Bronchial epithelial cell (primary cell): Measurements from ENCODE around the gene LSAMP. TPM values are rescaled to one million over a fixed set of nuclear protein-coding genes. Genes with fewer than 3 reads are reported as not detected.

Experiments used
- DNase-seq: peaks from one replicate; pipeline ENCODE4 v3.0.0-alpha.2; 2010; ENCODE audit warnings: low read depth
- FAIRE-seq: peaks from 2 replicates; lab custom pipeline; 2011; peaks lifted over from hg19 to GRCh38; lab: Jason Lieb, UNC
- H3K27me3 ChIP-seq: 2 replicates; pipeline ENCODE4 v1.5.1; 2011; ENCODE audit warnings: low read length; ENCODE audit not compliant: control insufficient read depth, insufficient read depth
- H3K36me3 ChIP-seq: 2 replicates; pipeline ENCODE4 v1.5.1; 2011; ENCODE audit warnings: low read length; ENCODE audit not compliant: control insufficient read depth, insufficient read depth
- H3K4me3 ChIP-seq: 2 replicates; pipeline ENCODE4 v1.5.1; 2011; ENCODE audit warnings: mild to moderate bottlenecking, low read depth, low read length, control low read depth
- CTCF ChIP-seq: IDR thresholded peaks from 2 replicates; pipeline ENCODE4 v1.5.1; 2011; ENCODE audit warnings: mild to moderate bottlenecking, moderate library complexity, low read length, control low read depth, inconsistent platforms; ENCODE audit not compliant: insufficient read depth, severe bottlenecking
- total RNA-seq: library from RNA; depleted of rRNA; stranded (reverse); fragments of >200 nt; gene quantifications from 2 replicates; pipeline ENCODE4 v1.2.1, GENCODE V29; 2014

LSAMP gene
- total RNA-seq, 1 donor from 2014 or later = 0.26 TPM

DNA sequence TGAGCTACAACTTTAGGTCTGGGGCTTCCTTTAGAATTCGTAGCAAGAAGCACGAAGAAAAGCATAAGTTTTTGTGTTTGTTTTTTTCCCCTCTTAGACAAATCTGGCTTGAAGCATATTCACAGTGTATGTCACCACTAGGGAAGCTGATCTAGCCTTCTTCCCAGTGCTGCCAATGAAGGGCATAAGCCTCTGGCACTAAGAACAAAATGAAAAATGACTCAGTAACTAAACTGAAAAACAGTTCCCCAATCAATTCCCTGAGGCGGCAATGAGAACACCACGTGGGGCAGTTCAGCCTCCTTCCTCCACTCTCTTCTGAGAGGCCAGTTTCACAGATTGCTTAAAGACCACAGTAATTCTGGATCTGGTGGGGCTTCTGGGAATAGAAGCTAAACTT lies 483.9 kb downstream of the LSAMP start:
- no peaks in the 10 kb centered on the region for H3K36me3 ChIP-seq
- DNase-seq = peak; percentile 15
- TF ChIP-seq CTCF = no peak
- no peaks in the 10 kb centered on the region for H3K27me3 ChIP-seq
- no peak overlapping the region for H3K4me3 ChIP-seq
- FAIRE-seq = no peak

- H3K27me3 ChIP-seq = no peaks in the 10 kb centered on the region
- FAIRE-seq (no peak), DNase-seq (no peak)
- H3K4me3 ChIP-seq = no peak overlapping the region
- TF ChIP-seq CTCF = no peak
- no peaks in the 10 kb centered on the region for H3K36me3 ChIP-seq
Observed at GRCh38 chr3:115960799-115961198, 484.5 kb downstream of the LSAMP start.

DNA sequence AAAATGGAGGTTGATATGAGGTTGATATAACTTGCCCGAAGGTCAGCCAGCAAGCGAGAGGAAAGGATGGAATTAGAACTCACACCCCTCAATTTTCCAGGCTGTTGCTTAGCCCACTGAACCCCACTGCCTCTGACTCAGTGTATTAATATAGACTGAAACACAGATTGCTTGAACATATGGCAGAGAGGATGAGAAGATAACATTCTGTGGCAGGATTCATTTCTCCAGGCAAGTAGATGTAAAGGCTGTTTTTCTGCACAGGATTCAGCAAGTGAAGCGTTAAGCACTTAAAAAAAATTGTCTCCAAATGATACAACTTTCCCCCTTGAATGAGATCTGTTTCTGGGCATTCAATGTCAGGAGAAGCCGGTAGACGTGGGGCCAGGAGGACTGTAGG lies 486.8 kb downstream of the LSAMP start:
- no peak for TF ChIP-seq CTCF
- H3K27me3 ChIP-seq = no peaks in the 10 kb centered on the region
- H3K4me3 ChIP-seq = no peak overlapping the region
- no peaks in the 10 kb centered on the region for H3K36me3 ChIP-seq
- FAIRE-seq (no peak), DNase-seq (no peak)

DNA sequence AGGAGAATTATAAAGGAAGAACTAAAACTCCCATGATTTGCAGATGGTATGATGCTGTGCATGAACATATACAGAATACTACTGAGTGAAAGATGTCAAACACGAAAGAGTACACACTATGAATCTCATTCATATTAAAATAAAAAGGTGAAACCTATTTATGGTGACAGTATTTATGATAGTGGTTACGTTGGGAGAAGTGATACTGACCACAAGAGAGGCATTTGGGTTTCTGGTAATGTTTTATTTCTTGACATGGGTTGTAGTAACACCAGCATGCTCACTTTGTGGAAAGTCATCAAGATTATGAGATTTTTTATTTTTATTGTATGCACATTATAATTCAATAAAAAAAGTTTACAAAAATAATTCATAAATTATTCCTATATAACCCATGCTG lies 498.0 kb downstream of the LSAMP start:
- TF ChIP-seq CTCF = no peak
- Histone ChIP-seq H3K27me3 (no peaks in the 10 kb centered on the region), H3K36me3 (no peaks in the 10 kb centered on the region), H3K4me3 (no peak overlapping the region)
- no peak for FAIRE-seq
- no peak for DNase-seq

GRCh38 chr3:115943579-115943978 lies 501.7 kb downstream of the LSAMP start:
- DNase-seq = no peak
- FAIRE-seq = no peak
- no peak for TF ChIP-seq CTCF
- H3K27me3 ChIP-seq = no peaks in the 10 kb centered on the region
- H3K4me3 ChIP-seq = no peak overlapping the region
- H3K36me3 ChIP-seq = no peaks in the 10 kb centered on the region

- no peak for FAIRE-seq
- no peaks in the 10 kb centered on the region for H3K36me3 ChIP-seq
- DNase-seq = peak; percentile 10
- no peak overlapping the region for H3K4me3 ChIP-seq
- no peaks in the 10 kb centered on the region for H3K27me3 ChIP-seq
- TF ChIP-seq CTCF = peak; percentile 16
Observed at GRCh38 chr3:115937054-115937453, 508.2 kb downstream of the LSAMP start.
